Loucy (cell line): ENCODE results near the gene MAP7D1.

Experiments used
- H2AFZ ChIP-seq: fragments of 200-600 bp; sonication (generic); 2 replicates; pipeline ENCODE4 v1.6.0; 2016; ENCODE audit warnings: antibody characterized with exemption, mild to moderate bottlenecking, low read length, moderate library complexity
- H3F3A ChIP-seq: fragments of 200-600 bp; 2 replicates; pipeline ENCODE4 v1.6.0; 2016; ENCODE audit warnings: antibody characterized with exemption, low read depth, mild to moderate bottlenecking
- H3K27me3 ChIP-seq: fragments of 200-600 bp; sonication (generic); 2 replicates; pipeline ENCODE4 v1.6.1; 2014; ENCODE audit warnings: low read length, mild to moderate bottlenecking; ENCODE audit not compliant: insufficient read depth, poor library complexity, severe bottlenecking
- H3K36me3 ChIP-seq: fragments of 200-600 bp; sonication (generic); 2 replicates; pipeline ENCODE4 v1.6.1; 2016; ENCODE audit warnings: low read length; ENCODE audit not compliant: insufficient read depth
- H3K4me1 ChIP-seq: fragments of 200-600 bp; sonication (generic); 2 replicates; pipeline ENCODE4 v1.5.1; 2014; ENCODE audit warnings: low read length, mild to moderate bottlenecking; ENCODE audit not compliant: insufficient read depth, poor library complexity, severe bottlenecking
- H3K4me2 ChIP-seq: fragments of 200-600 bp; sonication (generic); 2 replicates; pipeline ENCODE4 v1.6.0; 2014; ENCODE audit warnings: antibody characterized with exemption, low read length, low read depth, mild to moderate bottlenecking; ENCODE audit not compliant: poor library complexity, severe bottlenecking
- H3K4me3 ChIP-seq: fragments of 200-600 bp; sonication (generic); 2 replicates; pipeline ENCODE4 v1.5.1; 2014; ENCODE audit warnings: low read length, mild to moderate bottlenecking, mixed read lengths; ENCODE audit not compliant: poor library complexity, severe bottlenecking
- H3K79me2 ChIP-seq: fragments of 200-600 bp; sonication (generic); 2 replicates; pipeline ENCODE4 v1.6.1; 2014; ENCODE audit warnings: low read length; ENCODE audit not compliant: insufficient read depth
- H3K9ac ChIP-seq: fragments of 200-600 bp; sonication (generic); 2 replicates; pipeline ENCODE4 v1.6.0; 2014; ENCODE audit warnings: mild to moderate bottlenecking, low read depth, low read length, moderate library complexity; ENCODE audit not compliant: poor library complexity, severe bottlenecking
- H3K9me2 ChIP-seq: fragments of 200-600 bp; sonication (generic); replicated peaks from 2 replicates; pipeline ENCODE4 v1.6.1; 2016; ENCODE audit warnings: low read depth, low read length, mixed read lengths
- H3K9me3 ChIP-seq: fragments of 200-600 bp; sonication (generic); 2 replicates; pipeline ENCODE4 v1.6.1; 2014; ENCODE audit warnings: mild to moderate bottlenecking, antibody characterized with exemption, low read length, low read depth; ENCODE audit not compliant: insufficient read depth
- H4K20me1 ChIP-seq: fragments of 200-600 bp; sonication (generic); 2 replicates; pipeline ENCODE4 v1.6.0; 2014; ENCODE audit warnings: antibody characterized with exemption, low read length, mild to moderate bottlenecking; ENCODE audit not compliant: insufficient read depth, poor library complexity, severe bottlenecking
- EZH2phosphoT487 ChIP-seq: fragments of 200-600 bp; IDR thresholded peaks from 2 replicates; pipeline ENCODE4 v1.6.1; 2018; ENCODE audit warnings: antibody characterized with exemption, mild to moderate bottlenecking, moderate library complexity, borderline replicate concordance
- TF ChIP-seq, protein P1 (sequence below): fragments of 200-600 bp; sonication (generic); conservative IDR thresholded peaks from 2 replicates; pipeline ENCODE4 v1.5.1; 2014; ENCODE audit warnings: mild to moderate bottlenecking, antibody characterized with exemption, low read length

The MAP7D1 gene

DNA sequence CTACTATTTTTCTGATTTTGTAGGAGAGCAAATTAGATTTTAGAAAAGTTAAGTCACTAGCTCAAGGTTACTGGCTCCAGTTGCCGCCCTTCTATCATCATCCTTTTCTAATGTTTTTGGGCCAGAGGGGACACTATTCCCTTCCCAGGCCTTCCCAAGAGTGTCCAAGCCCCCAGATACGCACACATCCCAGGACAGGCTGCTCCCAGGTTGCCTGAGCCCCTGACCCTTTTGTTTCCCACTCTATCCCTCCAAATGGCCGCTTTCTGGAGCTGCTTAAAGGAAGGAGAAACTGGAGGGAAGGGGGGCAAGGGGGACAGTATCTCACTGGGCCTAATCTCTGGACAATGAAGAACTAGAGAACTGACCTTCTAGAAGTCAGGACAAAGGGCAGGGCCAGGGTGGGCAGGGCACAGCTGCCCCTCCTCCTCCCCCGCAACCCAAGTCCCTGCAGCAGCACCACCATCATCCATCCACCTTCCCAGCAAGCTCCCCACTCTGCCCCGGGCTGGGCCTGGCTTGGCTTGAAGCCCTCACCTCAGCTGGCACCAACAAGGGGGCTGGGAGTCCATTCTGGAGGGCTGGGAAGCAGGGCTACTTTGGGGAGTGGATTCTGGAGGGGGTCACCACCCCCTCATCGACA, 1.1 kb upstream of the MAP7D1 start:
- H3K9ac ChIP-seq, result peak overlapping the region; percentile 90
- peaks cover 47% of the 10 kb centered on the region for H3K79me2 ChIP-seq
- peaks cover 25% of the 10 kb centered on the region for H4K20me1 ChIP-seq
- H3K9me2 ChIP-seq, result no peaks in the 10 kb centered on the region
- no peaks in the 10 kb centered on the region for H3K36me3 ChIP-seq
- H3K4me3 ChIP-seq, result peak overlapping the region; percentile 88
- H3K4me1 ChIP-seq, result peaks cover 54% of the 10 kb centered on the region
- H3K9me3 ChIP-seq, result no peaks in the 10 kb centered on the region
- peaks cover 4% of the 10 kb centered on the region for H3K27me3 ChIP-seq
- H3F3A ChIP-seq, result peaks cover 4% of the 10 kb centered on the region; the same call in 1 of the 2 replicates
- peak overlapping the region; percentile 99 for H3K4me2 ChIP-seq
- TF ChIP-seq, protein P1, sequence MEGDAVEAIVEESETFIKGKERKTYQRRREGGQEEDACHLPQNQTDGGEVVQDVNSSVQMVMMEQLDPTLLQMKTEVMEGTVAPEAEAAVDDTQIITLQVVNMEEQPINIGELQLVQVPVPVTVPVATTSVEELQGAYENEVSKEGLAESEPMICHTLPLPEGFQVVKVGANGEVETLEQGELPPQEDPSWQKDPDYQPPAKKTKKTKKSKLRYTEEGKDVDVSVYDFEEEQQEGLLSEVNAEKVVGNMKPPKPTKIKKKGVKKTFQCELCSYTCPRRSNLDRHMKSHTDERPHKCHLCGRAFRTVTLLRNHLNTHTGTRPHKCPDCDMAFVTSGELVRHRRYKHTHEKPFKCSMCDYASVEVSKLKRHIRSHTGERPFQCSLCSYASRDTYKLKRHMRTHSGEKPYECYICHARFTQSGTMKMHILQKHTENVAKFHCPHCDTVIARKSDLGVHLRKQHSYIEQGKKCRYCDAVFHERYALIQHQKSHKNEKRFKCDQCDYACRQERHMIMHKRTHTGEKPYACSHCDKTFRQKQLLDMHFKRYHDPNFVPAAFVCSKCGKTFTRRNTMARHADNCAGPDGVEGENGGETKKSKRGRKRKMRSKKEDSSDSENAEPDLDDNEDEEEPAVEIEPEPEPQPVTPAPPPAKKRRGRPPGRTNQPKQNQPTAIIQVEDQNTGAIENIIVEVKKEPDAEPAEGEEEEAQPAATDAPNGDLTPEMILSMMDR, result no peak
- TF ChIP-seq EZH2phosphoT487, result no peak
- peak overlapping the region; percentile 93 for H2AFZ ChIP-seq

DNA sequence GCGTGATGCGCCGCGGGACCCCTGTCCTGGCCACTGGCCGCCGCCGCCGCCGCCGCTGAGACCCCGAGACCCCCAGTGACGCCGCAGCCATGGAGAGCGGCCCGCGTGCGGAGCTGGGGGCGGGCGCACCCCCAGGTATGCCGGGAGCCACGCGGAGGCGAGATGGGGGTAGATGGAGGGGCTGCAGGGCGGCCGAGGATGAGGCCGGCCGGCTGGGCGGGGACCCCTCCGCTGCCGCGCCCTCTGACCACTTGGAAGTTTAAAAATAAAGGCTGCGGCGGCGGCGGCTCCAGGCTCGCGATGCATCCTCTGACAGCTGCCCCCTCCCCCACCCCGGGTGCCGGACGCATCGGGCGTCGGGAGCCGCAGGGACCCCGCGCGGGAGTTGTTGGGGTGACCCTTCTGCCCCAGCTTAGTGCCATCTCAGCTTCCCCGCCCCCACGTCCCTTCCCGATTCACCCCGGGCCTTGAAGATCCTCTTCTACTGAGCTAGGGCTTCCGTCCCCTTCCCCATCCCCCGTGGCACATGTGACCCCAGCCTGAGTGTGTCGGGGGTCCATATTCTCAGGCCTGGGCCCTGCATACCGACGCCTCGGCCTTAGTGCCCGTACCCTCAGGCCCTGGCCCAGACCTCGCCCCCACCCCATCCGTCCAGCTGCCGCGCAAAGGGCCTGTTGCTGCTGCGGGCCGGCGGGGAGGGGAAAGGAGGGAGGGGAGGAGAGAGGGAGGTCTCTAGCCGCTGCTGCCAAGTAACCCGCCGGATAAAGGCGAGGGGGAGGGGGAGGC, 562 bp downstream of the MAP7D1 start:
- Histone ChIP-seq H3K9me2 (no peaks in the 10 kb centered on the region), H4K20me1 (peaks cover 38% of the 10 kb centered on the region), H3K36me3 (no peaks in the 10 kb centered on the region), H2AFZ (peak overlapping the region; percentile 83), H3F3A (peaks cover 2% of the 10 kb centered on the region; the same call in 1 of the 2 replicates), H3K9ac (peak overlapping the region; percentile 90), H3K9me3 (no peaks in the 10 kb centered on the region), H3K79me2 (peaks cover 63% of the 10 kb centered on the region), H3K27me3 (peaks cover 4% of the 10 kb centered on the region), H3K4me1 (peaks cover 51% of the 10 kb centered on the region), H3K4me2 (peak overlapping the region; percentile 87), H3K4me3 (peak overlapping the region; percentile 88)
- no peak for TF ChIP-seq EZH2phosphoT487
- TF ChIP-seq, protein P1, result no peak

DNA sequence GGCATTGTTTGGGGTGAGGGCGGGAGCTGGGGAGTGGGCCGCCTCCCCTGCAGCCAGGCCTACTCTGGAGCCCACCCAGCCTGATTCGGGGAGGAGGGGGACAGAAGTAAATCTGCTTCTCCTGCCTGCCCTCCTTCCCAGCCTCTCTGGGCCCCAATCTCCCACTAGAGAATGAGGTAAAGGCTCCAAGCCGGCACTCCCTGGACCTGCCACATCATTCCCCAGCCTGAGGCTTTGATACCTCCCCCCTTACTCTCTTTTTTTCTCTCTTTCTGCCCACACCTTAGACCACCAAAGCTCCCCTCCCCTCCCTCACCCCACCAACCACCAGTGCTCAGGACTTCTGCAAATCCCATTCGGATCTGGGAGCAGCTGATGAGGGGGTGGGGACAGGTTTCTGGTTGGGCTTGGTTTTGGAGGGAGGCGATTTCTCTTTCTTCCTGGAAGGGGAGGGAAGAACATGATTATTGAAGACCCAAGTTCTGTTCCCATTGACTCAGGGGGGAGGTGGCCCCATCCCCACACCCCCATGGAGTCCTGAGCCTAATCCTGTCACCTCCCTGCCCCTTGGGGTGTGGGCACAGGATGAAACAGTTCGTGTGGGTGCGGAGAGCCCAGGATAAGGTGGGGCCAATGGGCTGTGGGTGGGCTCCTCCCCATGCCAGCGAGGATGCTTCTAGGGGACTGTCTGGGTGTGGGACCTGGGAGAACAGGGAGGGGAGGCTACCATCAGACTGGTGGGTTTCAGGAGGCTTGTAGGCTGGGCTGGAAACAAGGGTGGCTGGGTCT, 1.3 kb downstream of the MAP7D1 start:
- Histone ChIP-seq H3K36me3 (no peaks in the 10 kb centered on the region; the same call in 1 of the 2 replicates), H3K79me2 (peaks cover 71% of the 10 kb centered on the region), H2AFZ (peak overlapping the region; percentile 83; the same call in 1 of the 2 replicates)

More for the DNA sequence above, 1.3 kb downstream of the MAP7D1 start:
- H3K4me2 ChIP-seq, result peak overlapping the region; percentile 87
- H3K4me3 ChIP-seq, result peak overlapping the region; percentile 88
- H3K9me2 ChIP-seq, result no peaks in the 10 kb centered on the region
- no peaks in the 10 kb centered on the region for H3K9me3 ChIP-seq
- H3F3A ChIP-seq, result no peaks in the 10 kb centered on the region
- peaks cover 4% of the 10 kb centered on the region for H3K27me3 ChIP-seq
- H3K4me1 ChIP-seq, result peaks cover 50% of the 10 kb centered on the region
- no peak for TF ChIP-seq EZH2phosphoT487
- TF ChIP-seq, protein P1, result no peak
- peak overlapping the region; percentile 90 for H3K9ac ChIP-seq
- H4K20me1 ChIP-seq, result peaks cover 46% of the 10 kb centered on the region
